Panc1 (cell line): ENCODE measurements around the gene TSR3. TPM values are rescaled to one million over a fixed set of nuclear protein-coding genes. Genes with fewer than 3 reads are reported as not detected.

Source experiments
- ATAC-seq: fragments of 200-7000 bp; cut with Tn5 transposase; 2 replicates; pipeline ENCODE4 v1.9.1; 2020; ENCODE audit warnings: mild to moderate bottlenecking, moderate library complexity
- BruUV-seq: library from RNA; stranded (reverse); fragments of 400-500 nt; replicated peaks from 2 replicates; lab custom pipeline; 2021; lab: Mats Ljungman, UMichigan
- CTCF ChIA-PET: fragments of 300-600 bp; sonication (Branson Sonifier 250); formaldehyde crosslinking; loops from one replicate; lab custom pipeline; 2022; ENCODE audit warnings: antibody characterized with exemption; lab: Charles Lee
- POLR2A ChIA-PET: fragments of 300-600 bp; sonication (Branson Sonifier 250); formaldehyde crosslinking; loops from one replicate; lab custom pipeline; 2022; ENCODE audit warnings: antibody characterized with exemption; lab: Charles Lee
- DNase-seq: peaks from one replicate; pipeline ENCODE4 v3.0.0-alpha.2; 2010; ENCODE audit warnings: low read depth, low spot score
- H3K27ac ChIP-seq: 2 replicates; pipeline ENCODE4 v1.5.1; 2011; ENCODE audit warnings: mild to moderate bottlenecking, low read length, inconsistent platforms
- H3K27me3 ChIP-seq: fragments of 200-500 bp; sonication (Bioruptor generic); 2 replicates; pipeline ENCODE4 v1.6.0; 2014; ENCODE audit warnings: low read length, inconsistent platforms; ENCODE audit not compliant: control insufficient read depth, insufficient read depth
- H3K36me3 ChIP-seq: fragments of 200-500 bp; sonication (Bioruptor generic); 2 replicates; pipeline ENCODE4 v1.5.1; 2014; ENCODE audit warnings: inconsistent platforms, mild to moderate bottlenecking, low read length, moderate library complexity; ENCODE audit not compliant: control insufficient read depth, insufficient read depth
- H3K4me1 ChIP-seq: 2 replicates; pipeline ENCODE4 v1.5.1; 2011; ENCODE audit warnings: inconsistent platforms, mild to moderate bottlenecking, low read length, moderate library complexity; ENCODE audit not compliant: control insufficient read depth, insufficient read depth
- H3K4me3 ChIP-seq, 2 experiments: 2 replicates each; pipeline ENCODE4 v1.5.1; 2011 to 2012; ENCODE audit warnings: low read depth in 2 of 2, low read length in 2 of 2, mild to moderate bottlenecking in 2 of 2, inconsistent platforms in 1 of 2, moderate library complexity in 1 of 2
- H3K9me3 ChIP-seq: fragments of 200-500 bp; sonication (Bioruptor generic); 2 replicates; pipeline ENCODE4 v1.5.1; 2014; ENCODE audit warnings: low read depth, mild to moderate bottlenecking, inconsistent platforms, low read length, moderate library complexity; ENCODE audit not compliant: control insufficient read depth, insufficient read depth
- POLR2AphosphoS5 ChIP-seq: IDR thresholded peaks from 2 replicates; pipeline ENCODE4 v1.6.1; 2012; ENCODE audit warnings: mild to moderate bottlenecking, low read depth, low read length, moderate library complexity
- SIN3A ChIP-seq: IDR thresholded peaks from 2 replicates; pipeline ENCODE4 v1.6.1; 2012; ENCODE audit warnings: low read depth, mild to moderate bottlenecking, low read length, moderate library complexity, borderline replicate concordance; ENCODE audit not compliant: insufficient read depth
- TCF7L2 ChIP-seq: IDR thresholded peaks from 2 replicates; pipeline ENCODE4 v1.6.1; 2011; ENCODE audit warnings: mild to moderate bottlenecking, low read depth, low read length, inconsistent platforms
- in situ Hi-C: cut with HindIII; loops from 2 replicates; pipeline ENCODE4 v1.10.0; 2016; ENCODE audit warnings: low sequenced_read_pairs, low pct_unique_long_range_greater_than_20kb
- intact Hi-C: fragments of 100-400 bp; cut with micrococcal nuclease; formaldehyde crosslinking; loops from one replicate; pipeline ENCODE4 v1.10.0; 2022; ENCODE audit not compliant: unreplicated experiment
- total RNA-seq: library from RNA; stranded (reverse); gene quantifications from one replicate; pipeline ENCODE4 v1.2.1, GENCODE V29; 2021; ENCODE audit not compliant: unreplicated experiment
- TF ChIP-seq, protein P1 (sequence below), 2 experiments: IDR thresholded peaks; 2 replicates each; pipeline ENCODE4 v1.6.1; 2011 to 2012; ENCODE audit warnings: low read depth in 2 of 2, control low read depth in 1 of 2, low read length in 1 of 2, mild to moderate bottlenecking in 1 of 2, moderate library complexity in 1 of 2; ENCODE audit not compliant: insufficient read depth in 1 of 2
- TF ChIP-seq, protein P2 (sequence below): fragments of 450-650 bp; IDR thresholded peaks from 2 replicates; pipeline ENCODE4 v1.5.1; 2017; ENCODE audit warnings: mild to moderate bottlenecking

The TSR3 gene
- total RNA-seq, 1 experiment from 2014 or later = 89.7 TPM

DNA sequence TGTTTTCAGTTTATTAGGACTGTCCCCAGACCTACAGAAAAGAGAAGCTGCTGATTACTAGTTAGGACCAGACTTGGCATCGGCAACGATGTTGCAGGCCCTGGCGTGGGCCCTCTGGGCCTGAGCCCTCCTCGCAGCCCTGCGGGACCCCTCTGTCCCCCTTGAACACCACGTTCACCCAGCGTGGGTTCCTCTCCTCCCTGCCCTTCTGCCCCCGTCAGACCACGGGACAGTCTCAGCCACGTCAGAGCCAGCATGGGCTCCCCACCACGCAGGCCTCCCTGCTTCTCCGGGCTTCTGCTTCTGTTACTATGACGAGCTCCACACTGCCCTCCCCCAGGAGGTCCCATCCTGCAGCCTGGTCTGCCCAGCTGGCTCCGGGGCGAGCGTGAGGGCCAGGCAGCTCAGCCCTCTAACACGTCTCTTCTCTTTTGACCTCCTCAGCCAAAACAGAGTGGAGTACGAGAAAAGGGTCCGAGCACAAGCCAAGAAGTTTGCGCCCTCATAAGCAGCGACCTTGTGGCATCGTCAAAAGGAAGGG, 27.3 kb downstream of the TSR3 start:
- CTCF ChIA-PET = no interaction called here
- no TSS peak for BruUV-seq
- peaks cover 5% of the 10 kb centered on the region for H3K36me3 ChIP-seq

DNA sequence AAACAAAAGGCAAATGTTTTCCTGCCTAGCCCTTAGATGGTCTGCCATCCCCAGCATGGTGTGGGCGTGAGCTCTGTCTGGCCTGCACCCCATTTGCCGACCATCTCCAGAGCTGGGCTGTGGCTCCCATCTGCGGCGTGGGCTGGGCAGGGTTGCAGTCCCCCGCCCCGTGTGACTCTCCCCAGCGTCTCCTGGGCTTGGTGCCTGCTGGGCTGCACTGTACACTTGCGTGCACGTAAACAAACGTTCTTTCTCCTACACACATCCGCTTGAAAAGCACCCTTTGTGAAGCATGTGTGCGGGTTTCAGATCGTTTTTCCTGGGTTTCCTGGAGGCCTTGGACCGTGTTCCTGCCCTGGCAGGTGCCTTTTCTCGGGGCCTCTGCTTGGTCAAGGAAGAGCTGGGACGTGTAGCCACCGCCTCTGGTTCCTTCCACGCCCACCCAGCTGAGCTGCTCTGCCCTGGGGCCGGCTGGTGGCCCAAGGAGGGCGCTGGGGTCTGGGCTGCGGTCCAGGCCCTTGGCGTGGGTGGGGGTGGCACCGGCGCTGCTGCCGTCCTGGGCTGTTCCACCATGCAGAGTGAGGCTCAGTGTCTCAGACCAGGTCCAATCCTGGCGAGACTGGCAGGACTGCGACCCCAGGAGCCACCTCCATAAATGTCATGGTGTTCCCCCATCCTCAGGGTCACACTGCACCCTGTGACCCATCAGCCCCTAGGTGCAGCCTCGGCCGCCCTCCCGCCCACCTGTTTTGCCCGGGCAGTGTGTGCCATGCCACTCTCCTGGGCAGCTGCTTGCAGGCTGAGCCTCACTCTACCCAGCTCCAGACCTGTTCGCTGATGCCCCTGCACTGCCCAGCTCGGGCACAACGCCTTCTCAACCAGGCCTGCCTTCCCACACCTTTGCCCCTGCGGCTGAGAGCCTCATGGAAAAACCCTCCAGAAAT, 28.1 kb downstream of the TSR3 start:
- Histone ChIP-seq H3K27ac (no peak overlapping the region), H3K4me1 (no peaks in the 10 kb centered on the region), H3K36me3 (peaks cover 5% of the 10 kb centered on the region), H3K9me3 (no peaks in the 10 kb centered on the region), H3K27me3 (no peaks in the 10 kb centered on the region), H3K4me3 (no peak overlapping the region)
- no peak for TF ChIP-seq TCF7L2
- TF ChIP-seq, protein P1, sequence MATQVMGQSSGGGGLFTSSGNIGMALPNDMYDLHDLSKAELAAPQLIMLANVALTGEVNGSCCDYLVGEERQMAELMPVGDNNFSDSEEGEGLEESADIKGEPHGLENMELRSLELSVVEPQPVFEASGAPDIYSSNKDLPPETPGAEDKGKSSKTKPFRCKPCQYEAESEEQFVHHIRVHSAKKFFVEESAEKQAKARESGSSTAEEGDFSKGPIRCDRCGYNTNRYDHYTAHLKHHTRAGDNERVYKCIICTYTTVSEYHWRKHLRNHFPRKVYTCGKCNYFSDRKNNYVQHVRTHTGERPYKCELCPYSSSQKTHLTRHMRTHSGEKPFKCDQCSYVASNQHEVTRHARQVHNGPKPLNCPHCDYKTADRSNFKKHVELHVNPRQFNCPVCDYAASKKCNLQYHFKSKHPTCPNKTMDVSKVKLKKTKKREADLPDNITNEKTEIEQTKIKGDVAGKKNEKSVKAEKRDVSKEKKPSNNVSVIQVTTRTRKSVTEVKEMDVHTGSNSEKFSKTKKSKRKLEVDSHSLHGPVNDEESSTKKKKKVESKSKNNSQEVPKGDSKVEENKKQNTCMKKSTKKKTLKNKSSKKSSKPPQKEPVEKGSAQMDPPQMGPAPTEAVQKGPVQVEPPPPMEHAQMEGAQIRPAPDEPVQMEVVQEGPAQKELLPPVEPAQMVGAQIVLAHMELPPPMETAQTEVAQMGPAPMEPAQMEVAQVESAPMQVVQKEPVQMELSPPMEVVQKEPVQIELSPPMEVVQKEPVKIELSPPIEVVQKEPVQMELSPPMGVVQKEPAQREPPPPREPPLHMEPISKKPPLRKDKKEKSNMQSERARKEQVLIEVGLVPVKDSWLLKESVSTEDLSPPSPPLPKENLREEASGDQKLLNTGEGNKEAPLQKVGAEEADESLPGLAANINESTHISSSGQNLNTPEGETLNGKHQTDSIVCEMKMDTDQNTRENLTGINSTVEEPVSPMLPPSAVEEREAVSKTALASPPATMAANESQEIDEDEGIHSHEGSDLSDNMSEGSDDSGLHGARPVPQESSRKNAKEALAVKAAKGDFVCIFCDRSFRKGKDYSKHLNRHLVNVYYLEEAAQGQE (IDR thresholded peaks at IDR 0.05; ENCODE audit: insufficient read depth in 1 of 2, low read depth in 2 of 2, low read length in 1 of 2) = no peak
- TF ChIP-seq, protein P2, sequence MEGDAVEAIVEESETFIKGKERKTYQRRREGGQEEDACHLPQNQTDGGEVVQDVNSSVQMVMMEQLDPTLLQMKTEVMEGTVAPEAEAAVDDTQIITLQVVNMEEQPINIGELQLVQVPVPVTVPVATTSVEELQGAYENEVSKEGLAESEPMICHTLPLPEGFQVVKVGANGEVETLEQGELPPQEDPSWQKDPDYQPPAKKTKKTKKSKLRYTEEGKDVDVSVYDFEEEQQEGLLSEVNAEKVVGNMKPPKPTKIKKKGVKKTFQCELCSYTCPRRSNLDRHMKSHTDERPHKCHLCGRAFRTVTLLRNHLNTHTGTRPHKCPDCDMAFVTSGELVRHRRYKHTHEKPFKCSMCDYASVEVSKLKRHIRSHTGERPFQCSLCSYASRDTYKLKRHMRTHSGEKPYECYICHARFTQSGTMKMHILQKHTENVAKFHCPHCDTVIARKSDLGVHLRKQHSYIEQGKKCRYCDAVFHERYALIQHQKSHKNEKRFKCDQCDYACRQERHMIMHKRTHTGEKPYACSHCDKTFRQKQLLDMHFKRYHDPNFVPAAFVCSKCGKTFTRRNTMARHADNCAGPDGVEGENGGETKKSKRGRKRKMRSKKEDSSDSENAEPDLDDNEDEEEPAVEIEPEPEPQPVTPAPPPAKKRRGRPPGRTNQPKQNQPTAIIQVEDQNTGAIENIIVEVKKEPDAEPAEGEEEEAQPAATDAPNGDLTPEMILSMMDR = no peak
- TF ChIP-seq SIN3A = no peak
- TF ChIP-seq POLR2AphosphoS5 = no peak
- in situ Hi-C loops = no loop called here
- DNase-seq = no peak
- ChIA-PET CTCF (no interaction called here), POLR2A (no interaction called here)
- intact Hi-C loops = no loop called here
- no TSS peak for BruUV-seq
- ATAC-seq = 0 out of 2 replicates have a peak, but pooled peaks have one; percentile 12

More for the DNA sequence above, 27.3 kb downstream of the TSR3 start:
- intact Hi-C loops = no loop called here
- DNase-seq = no peak
- POLR2A ChIA-PET = no interaction called here
- ATAC-seq = no peak
- Histone ChIP-seq H3K27ac (no peak overlapping the region), H3K4me3 (no peak overlapping the region), H3K9me3 (no peaks in the 10 kb centered on the region), H3K27me3 (no peaks in the 10 kb centered on the region), H3K4me1 (no peaks in the 10 kb centered on the region)
- in situ Hi-C loops = no loop called here
- TF ChIP-seq, protein P2 = no peak
- TF ChIP-seq TCF7L2 = no peak
- no peak for TF ChIP-seq POLR2AphosphoS5
- TF ChIP-seq, protein P1 (IDR thresholded peaks at IDR 0.05; ENCODE audit: insufficient read depth in 1 of 2, low read depth in 2 of 2, low read length in 1 of 2) = no peak
- no peak for TF ChIP-seq SIN3A
